Spleen (tissue), 7 donors: ENCODE measurements around the gene MIDN.

Experiments used
- CTCF ChIP-seq, 11 experiments: fragments of 200-600 bp in 7 of 11; fragments of 450-650 bp in 4 of 11; sonication (generic) in 4 of 11; IDR thresholded peaks in 8 of 11; conservative IDR thresholded peaks in 3 of 11; 1 replicate in 7 of 11; 2 replicates in 4 of 11; pipeline versions ENCODE4 v1.4.0 to v1.8.0; 2016 to 2021; ENCODE audit warnings: antibody characterized with exemption in 11 of 11, inconsistent platforms in 4 of 11, mild to moderate bottlenecking in 1 of 11
- POLR2A ChIP-seq, 3 donors: fragments of 450-650 bp; IDR thresholded peaks; one replicate each; pipeline ENCODE4 v1.5.1; 2017; ENCODE audit warnings: antibody characterized with exemption in 3 of 3, mild to moderate bottlenecking in 1 of 3
- donor health status: DM: no; HTN: no; CAD: no; lungs with moderate emphysema.
- donor health status: DM: no; HTN: no; CAD: no.
- donor health status: DM: no; HTN: no; CAD: no.

GRCh38 chr19:1237754-1238368, 10.5 kb upstream of the MIDN start, which contains the start of gene CBARP:
- TF ChIP-seq CTCF (IDR thresholded peaks at IDR 0.05 in 8 of 11, conservative IDR thresholded peaks at IDR 0.05 in 3 of 11) (no peak), POLR2A (IDR thresholded peaks at IDR 0.05) (no peak)
